ENCODE measurements around the gene KPTN. TPM values are rescaled to one million over a fixed set of nuclear protein-coding genes. Genes with fewer than 3 reads are reported as not detected.
A peak's percentile ranks its signal among the peaks of the same experiment; 100 is the strongest.

Gene KPTN
- total and polyA plus RNA-seq, 2 of the 13 experiments (the other 11 are each of a cell fraction or from before 2014, with no cell fraction given), result 9.1 to 13.3 TPM

- in situ Hi-C loops (cut with HindIII; ENCODE audit: extremely low pct_ligation_motif_present, low pct_unique_long_range_greater_than_20kb), result no loop called here
Observed at GRCh38 chr19:47498561-47498960, 14.5 kb upstream of the KPTN start.

GRCh38 chr19:47497821-47498520 is 14.0 kb upstream of the KPTN start:
- Histone ChIP-seq H2AFZ (ENCODE audit: low read length) (no peak overlapping the region), H3K27ac (ENCODE audit: extremely low read length, insufficient read depth, low read length) (no peak overlapping the region), H3K27me3 (ENCODE audit: control insufficient read depth in 1 of 2, insufficient read depth in 2 of 2, low read length in 2 of 2) (no peaks in the 10 kb centered on the region), H3K9me3 (ENCODE audit: low read length) (no peaks in the 10 kb centered on the region), H3K36me3 (replicated peaks in 1 of 2; ENCODE audit: control insufficient read depth in 1 of 2, insufficient read depth in 2 of 2, low read length in 2 of 2) (peaks cover 13 to 16% of the 10 kb centered on the region in 2 experiments; a peak in 4 of 5 replicates), H4K20me1 (ENCODE audit: insufficient read depth, low read length) (0 out of 2 replicates have a peak, but pooled peaks cover 3% of the 10 kb centered on the region), H3K9ac (ENCODE audit: insufficient read depth, low read depth, low read length) (no peak overlapping the region), H3K4me3 (replicated peaks in 1 of 3; ENCODE audit: insufficient read depth in 1 of 3, low read depth in 2 of 3, low read length in 3 of 3) (no peak overlapping the region), H3K4me1 (ENCODE audit: insufficient read depth, low read length) (no peaks in the 10 kb centered on the region), H3K4me2 (ENCODE audit: low read depth, low read length) (no peak overlapping the region), H3K79me2 (ENCODE audit: insufficient read depth, low read length) (no peaks in the 10 kb centered on the region)
- intact Hi-C loops (cut with micrococcal nuclease; ENCODE audit: unreplicated experiment) (no loop called here), in situ Hi-C loops (cut with HindIII; ENCODE audit: extremely low pct_ligation_motif_present, low pct_unique_long_range_greater_than_20kb) (no loop called here)
- CTCF ChIA-PET (ENCODE audit: low intra/inter-chr PET ratio, low total read pairs), result no interaction called here
- TF ChIP-seq AGO2 (optimal IDR thresholded peaks at IDR 0.05; ENCODE audit: low read depth, low read length) (peak; percentile 32), ZNF776 (CRISPR knock-in tag; IDR thresholded peaks at IDR 0.05) (no peak)
- no peak for FAIRE-seq
- ATAC-seq, result no peak
- 100% methylated on average over 6 of the region's 14 CpGs for WGBS (ENCODE audit: low lambda C conversion rate)
- BruUV-seq (replicated peaks), result no TSS peak
- no peak for DNase-seq (ENCODE audit: low spot score)
- POLR2A ChIA-PET, result no interaction called here

More at GRCh38 chr19:47498561-47498960, 14.5 kb upstream of the KPTN start:
- DNase-seq (ENCODE audit: low spot score), result no peak
- peak; percentile 5 for TF ChIP-seq AGO2 (optimal IDR thresholded peaks at IDR 0.05; ENCODE audit: low read depth, low read length)
- no peak for TF ChIP-seq FOSL2 (CRISPR knock-in tag; IDR thresholded peaks at IDR 0.05)
- H3K4me1 ChIP-seq (ENCODE audit: insufficient read depth, low read length), result no peaks in the 10 kb centered on the region
- no peak overlapping the region for H2AFZ ChIP-seq (ENCODE audit: low read length)
- ChIA-PET CTCF (ENCODE audit: low intra/inter-chr PET ratio, low total read pairs) (no interaction called here), POLR2A (no interaction called here)
- H3K4me3 ChIP-seq (replicated peaks in 1 of 3; ENCODE audit: insufficient read depth in 1 of 3, low read depth in 2 of 3, low read length in 3 of 3), result no peak overlapping the region
- no peaks in the 10 kb centered on the region for H3K79me2 ChIP-seq (ENCODE audit: insufficient read depth, low read length)
- H4K20me1 ChIP-seq (ENCODE audit: insufficient read depth, low read length), result 0 out of 2 replicates have a peak, but pooled peaks cover 3% of the 10 kb centered on the region
- H3K9me3 ChIP-seq (ENCODE audit: low read length), result no peaks in the 10 kb centered on the region
- no peaks in the 10 kb centered on the region for H3K27me3 ChIP-seq (ENCODE audit: control insufficient read depth in 1 of 2, insufficient read depth in 2 of 2, low read length in 2 of 2)
- intact Hi-C loops (cut with micrococcal nuclease; ENCODE audit: unreplicated experiment), result no loop called here
- FAIRE-seq, result no peak
- H3K27ac ChIP-seq (ENCODE audit: extremely low read length, insufficient read depth, low read length), result no peak overlapping the region
- peaks cover 13 to 22% of the 10 kb centered on the region in 2 experiments; a peak in 4 of 5 replicates for H3K36me3 ChIP-seq (replicated peaks in 1 of 2; ENCODE audit: control insufficient read depth in 1 of 2, insufficient read depth in 2 of 2, low read length in 2 of 2)
- H3K4me2 ChIP-seq (ENCODE audit: low read depth, low read length), result no peak overlapping the region
- no peak overlapping the region for H3K9ac ChIP-seq (ENCODE audit: insufficient read depth, low read depth, low read length)
- 90% methylated on average over 3 of the region's 5 CpGs for WGBS (ENCODE audit: low lambda C conversion rate)
- no TSS peak for BruUV-seq (replicated peaks)
- ATAC-seq, result no peak
